Amygdala (tissue), 56 donors: ENCODE measurements around the gene LBHD2.
"Not testable (repeated sequence)": the region's sequence is repeated elsewhere in the genome, so short reads cannot be mapped to it uniquely, and the experiment has no call there.

Experiments
- DNase-seq, 56 donors: peaks; one replicate each; lab custom pipeline; 2025; lab: John Stamatoyannopoulos, UW

The LBHD2 gene

DNA sequence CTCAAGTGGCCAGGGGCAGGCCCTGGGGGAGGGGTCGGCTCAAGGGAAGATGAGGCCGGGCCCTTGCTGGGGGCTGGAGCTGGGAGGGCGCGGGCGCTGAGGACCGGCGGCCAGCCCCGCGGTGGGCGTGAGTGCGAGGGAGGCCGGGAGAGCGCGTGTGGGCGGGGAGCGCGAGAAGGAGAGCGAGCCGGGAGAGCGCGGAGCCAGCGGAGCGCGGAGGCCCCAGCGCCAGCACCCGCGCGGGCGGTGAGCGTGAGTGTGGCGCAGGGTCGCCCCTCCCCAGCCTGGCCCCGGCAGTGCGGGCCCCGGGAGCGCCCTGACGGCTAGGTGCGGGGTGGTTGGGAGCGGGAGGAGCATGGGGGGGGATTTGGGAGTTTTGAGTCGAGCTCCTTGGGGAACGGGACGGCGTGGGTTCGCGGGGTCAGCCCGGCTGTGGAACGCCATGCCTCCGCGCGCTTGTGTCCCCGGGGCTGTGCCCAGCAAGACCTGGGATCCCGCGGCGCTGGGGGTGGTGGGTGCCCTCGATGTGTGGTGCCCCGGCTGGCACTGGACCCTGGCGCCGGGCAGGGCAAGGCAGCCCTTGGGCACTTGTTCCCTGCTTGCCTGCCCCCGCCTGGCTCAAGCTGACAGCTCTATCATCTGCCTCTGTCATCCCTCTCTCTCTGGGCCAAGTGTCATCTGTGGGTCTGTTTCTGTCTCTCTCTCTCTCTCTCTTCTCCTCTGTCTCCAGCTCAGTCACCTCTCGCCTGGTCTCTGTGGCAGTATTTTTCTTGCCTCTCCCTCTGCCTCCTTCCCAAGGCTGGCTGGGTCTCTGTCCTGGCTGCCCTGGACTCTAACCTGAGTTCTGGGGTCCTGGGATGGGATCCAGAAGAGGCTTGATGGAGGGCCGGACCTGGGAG is at the start of gene LBHD2:
TSS of gene LBHD2 (plus strand) at position 190 of the 899 bp plus-strand sequence. CDS start 1,803 bp downstream, outside the sequence.
- DNase-seq, result no peak

DNA sequence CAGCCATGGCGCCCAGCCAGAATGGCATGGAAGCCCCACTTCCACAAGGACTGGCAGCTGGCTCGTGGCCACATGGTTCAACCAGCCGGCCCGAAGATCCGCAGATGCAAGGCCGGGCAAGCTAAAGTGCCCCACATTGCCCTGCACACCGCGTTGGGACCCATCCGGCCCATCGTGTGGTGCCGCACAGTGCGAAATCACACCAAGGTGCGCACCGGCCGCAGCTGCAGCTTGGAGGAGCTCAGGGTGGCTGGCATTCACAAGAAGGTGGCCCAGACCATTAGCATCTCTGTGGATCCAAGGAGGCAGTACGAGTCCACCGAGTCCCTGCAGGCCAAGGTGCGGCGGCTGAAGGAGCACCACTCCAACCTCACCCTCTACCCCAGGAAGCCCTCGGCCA is 42.5 kb upstream of the LBHD2 start:
- no peak for DNase-seq

DNA sequence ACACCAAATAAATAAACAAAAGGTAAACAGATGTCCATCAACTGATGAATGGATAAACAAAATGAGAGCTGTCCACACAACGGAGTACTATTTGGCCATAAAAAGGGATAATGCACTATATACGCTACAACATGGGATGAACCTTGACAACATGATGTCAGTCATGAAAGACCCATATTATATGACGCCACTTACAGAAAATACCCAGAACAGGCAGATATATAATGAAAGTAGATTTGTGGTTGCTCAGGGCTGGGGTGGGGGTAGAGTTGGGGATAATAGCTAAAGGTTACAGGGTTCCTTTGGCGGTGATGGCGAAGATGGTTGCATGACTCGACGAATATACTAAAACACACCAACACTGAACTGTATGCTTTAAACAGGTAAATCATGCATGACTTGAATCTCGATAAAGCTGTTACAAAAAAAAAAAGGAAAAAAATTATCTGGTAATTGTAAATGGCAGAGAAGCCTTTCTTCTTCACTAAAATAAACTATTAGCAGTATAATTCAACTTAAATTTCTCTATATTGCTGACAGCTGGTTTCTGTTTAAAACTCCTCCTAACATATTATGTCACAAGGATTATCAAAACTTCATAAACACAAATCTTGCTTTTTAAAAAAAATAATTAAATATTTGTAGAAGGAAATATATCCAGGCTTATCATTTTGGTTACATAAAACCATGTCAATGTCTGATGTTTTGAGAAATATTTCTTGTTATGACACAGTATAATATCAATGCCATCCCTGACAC is 40.6 kb upstream of the LBHD2 start:
- no peak for DNase-seq

DNA sequence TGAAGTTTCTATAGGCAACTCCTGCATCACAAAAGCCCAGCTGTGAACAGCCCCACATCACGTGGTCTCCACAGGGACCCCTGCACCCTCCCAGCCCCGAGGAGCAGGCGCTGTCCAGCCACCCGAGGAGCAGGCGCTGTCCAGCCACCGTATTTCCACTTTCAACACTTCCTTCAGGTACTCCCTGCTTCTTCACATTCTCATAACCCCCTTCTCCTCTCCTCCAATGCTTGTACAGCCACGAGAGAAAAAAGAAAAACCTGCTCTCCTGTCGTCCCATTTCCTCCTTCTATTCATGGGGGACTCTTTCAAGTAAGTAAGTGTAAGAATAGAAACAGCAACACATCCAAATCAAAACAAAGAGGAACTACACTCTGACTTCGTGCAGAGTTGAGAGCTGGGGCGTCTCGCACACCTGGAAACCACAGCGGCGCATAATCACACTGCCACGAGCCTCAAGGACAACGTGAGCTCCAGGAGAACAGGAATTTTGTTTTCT is 38.6 kb upstream of the LBHD2 start:
- DNase-seq, result no peak

DNA sequence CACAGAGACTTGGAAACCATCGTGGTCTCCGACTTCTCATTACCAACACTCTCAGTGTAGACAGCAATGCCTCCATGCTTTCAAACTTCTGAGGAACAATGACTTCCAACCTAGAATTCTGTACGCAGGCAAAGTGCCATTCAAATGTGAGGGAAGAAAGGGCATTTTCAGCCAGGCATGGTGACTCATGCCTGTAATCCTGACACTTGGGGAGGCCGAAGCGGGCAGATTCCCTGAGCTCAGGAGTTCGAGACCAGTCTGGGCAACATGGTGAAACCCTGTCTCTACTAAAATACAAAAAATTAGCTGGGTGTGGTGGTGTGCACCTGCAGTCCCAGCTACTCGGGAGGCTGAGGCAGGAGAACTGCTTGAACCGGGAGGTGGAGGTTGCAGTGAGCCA is 36.6 kb upstream of the LBHD2 start:
- DNase-seq, result not testable (repeated sequence)

DNA sequence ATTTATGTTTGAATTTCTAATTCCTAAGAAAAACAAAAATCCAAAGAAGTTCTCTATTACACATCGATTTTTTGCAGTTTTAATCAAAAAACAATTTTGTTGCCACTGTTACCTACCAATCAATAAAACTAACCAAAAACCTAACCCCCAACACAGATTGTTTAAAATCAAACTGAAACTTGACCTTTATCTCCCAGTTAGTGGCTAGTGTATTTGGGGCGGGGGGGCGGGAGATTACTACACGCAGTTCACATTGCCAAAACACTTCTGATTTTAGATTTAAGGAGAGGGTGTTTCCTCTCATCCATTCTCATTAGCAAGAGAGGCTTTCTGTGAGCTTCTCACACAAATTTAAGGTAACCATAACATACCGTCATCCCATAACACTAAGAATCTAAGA is 33.1 kb upstream of the LBHD2 start:
- no peak for DNase-seq

DNA sequence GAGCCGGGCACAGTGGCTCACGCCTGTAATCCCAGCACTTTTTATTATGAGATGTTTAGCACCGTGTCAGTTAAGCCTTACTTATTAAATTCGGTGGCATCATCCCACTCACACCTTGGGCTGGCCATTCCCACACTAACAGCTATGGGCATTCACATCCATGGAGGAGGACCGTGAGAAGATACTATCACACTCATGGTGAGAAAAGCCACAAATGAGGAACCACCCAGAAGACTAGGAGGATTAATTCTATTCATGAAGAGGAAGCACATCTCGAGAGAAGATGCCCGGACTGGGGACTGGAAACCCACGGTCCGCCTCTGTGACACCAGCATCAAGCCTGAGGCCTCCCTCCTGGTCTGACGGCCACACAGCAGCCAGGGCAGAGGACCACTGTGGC is 31.6 kb upstream of the LBHD2 start:
- no peak for DNase-seq

DNA sequence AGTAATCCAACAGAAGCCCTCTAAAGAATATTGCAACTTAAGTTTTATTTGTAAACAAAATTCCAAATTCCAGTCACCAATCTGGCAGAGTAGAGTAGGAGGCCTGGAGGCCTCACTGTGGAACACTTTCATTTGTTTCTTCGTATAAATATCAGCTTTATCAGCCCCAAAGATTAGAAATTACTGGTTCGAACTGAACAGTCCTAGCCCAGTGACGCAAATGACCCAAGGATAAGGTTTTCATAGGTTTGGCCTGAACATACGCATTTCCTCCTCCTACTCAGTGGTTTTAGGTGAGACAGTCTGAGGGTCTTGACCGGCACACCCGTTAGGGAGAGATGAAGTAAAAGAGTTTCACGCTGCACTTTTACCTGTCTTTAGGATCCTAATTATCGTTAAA is 28.3 kb upstream of the LBHD2 start:
- no peak for DNase-seq

DNA sequence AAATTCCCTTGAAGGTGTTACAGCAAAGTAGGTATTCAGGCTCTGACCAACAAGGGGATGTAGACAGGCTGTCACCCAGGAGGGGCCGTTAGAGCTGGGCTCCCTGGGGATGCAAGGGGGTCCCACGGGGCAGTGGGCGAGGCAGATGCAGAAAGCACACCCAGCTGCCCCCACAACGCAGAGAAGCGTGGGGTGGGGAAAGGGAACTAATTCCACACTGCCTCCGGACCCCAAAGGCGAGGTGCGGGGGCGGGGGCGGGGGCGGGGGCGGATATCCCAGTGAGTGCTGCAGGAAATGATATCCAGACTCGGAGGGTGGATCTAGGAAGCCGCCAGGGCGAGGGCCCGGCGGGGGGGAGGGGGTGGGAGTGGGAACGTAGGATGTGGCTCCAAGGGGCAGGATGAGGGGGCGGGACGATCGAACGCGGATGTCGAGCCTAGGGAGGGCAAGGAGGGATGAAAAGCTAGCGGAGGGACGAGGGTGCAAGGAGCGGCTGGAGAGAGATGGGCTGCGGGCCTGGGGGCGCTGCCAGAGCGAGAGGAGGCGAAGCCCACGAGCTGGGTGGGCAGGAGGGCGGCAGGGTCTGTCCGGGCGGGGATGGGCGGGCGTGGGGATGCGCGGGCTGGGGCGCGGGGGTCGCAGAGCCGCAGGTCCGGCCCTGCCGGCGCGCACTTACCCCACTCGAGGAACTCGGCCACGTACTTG is 27.5 kb upstream of the LBHD2 start:
- peak in 5 of 56 donors; percentile 16 to 45 (median 22) for DNase-seq

DNA sequence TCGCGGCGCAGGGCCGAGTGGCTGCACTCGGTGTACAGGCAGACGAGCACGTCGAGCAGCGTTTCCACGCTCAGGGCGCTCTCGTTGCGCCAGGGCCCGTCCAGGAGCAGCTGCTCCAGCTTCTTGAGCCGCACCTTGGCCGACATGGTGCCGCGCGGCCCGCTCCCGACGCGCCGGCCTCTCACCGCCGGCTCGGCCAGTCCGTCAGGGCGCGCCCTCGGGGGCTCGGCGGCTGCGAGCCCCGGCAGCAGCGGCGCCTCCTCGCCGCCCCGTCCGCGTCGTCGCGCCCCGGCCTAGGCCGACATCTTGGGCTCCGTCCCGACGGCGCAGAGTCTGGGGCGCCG is 27.0 kb upstream of the LBHD2 start:
- peak in 4 of 56 donors; percentile 33 to 49 (median 42) for DNase-seq

DNA sequence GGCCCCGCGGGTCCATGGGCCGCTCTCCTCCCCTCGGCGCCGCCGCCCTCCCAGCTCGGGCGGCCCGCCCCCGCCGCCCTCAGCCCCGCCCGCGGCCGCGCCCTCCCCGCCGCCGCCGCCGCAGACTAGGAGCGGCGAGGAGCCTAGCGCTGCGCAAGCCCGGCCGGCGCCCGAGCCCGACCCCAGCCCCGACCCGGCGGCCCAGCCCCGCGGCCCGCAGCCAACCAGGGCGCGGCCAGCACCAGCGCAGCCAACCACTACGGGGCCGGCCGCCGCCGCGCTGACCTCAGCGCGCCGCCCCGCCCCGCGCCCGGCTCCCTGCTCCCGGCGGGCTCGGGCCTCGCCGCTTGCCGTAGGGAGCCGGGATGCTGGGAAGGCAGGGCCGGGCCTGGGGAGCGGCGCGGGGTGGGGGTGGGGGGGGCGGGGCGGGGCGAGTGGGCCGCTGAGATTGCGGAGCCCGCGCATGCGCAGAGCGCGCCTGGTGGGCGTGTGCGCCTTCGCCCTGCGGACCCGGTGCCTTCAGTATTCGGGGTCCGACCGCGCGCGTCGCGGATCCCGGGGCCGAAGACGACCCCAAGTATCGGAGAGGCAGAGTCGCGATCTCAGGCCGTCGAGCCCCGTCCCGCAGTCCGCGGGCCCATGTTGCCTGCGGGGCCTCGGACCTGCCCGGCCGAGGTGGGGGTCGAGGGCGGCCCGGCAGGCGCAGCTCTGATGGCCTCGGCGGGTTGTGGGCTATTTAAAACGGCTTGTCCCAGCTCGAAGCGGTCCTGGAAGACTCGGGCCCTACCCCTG is 26.4 kb upstream of the LBHD2 start, which contains the start of gene CDC42BPB:
TSS of gene CDC42BPB (minus strand) at position 178 of the 792 bp plus-strand sequence. CDS start 376 bp downstream, outside the sequence.
- peak in 55 of 56 donors; percentile 29 to 91 (median 77) for DNase-seq

DNA sequence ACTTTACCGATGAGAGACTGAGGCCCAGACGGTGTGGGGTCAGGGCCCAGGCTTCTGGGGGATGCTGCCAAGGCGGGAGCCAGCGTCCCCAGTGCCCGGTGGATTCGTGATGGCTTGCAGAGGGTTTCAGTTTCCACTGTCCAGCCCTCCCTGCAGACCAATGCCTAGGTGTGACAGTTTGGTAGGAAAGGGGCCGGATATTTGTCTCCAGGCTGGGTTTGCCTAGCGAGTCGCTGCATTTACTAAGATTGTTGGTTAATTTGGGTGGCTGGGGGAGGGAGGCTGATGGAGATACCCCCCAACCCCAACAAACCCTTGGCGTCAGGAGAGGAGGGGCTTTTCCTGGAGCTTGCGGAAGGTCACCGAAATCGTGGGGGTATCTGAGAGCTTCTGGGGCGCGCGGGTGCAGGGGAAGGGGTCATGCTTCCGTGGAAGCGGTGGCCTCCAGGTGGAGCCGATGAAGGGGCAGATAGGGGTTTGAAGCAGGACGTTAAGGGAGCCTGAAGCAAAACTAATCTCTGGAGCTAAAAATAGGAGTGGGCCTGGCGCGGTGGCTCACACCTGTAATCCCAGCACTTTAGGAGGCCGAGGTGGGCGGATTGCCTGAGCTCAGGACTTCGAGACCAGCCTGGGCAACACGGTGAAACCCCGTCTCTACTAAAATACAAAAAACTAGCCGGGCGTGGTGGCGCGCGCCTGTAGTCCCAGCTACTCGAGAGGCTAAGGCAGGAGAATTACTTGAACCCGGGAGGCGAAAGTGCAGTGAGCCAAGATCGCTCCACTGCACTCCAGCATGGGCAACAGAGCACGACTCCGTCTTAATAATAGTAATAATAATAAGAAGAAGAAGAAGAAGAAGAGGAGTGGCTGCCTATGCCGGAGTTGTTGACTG is 25.6 kb upstream of the LBHD2 start:
- DNase-seq, result no peak

DNA sequence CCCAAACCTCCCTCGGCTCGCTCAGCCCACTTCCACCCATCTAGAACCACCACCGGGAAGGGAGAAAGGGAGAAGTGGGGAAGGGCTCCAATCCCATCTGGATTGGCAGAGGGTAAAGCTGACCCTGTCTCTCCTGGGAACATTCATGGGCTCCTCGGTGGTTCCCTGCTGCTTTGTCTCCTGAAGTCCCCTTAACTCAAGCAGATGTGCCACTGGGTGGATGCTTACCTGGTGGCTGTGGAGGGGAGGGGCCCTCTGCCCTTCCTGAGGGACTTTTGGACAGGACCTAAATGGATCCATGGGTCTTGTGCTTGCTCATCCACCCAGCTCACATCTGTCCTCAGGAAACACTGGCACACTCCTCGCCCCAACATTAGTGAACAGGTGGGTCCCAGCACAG is 24.5 kb upstream of the LBHD2 start:
- DNase-seq, result no peak

DNA sequence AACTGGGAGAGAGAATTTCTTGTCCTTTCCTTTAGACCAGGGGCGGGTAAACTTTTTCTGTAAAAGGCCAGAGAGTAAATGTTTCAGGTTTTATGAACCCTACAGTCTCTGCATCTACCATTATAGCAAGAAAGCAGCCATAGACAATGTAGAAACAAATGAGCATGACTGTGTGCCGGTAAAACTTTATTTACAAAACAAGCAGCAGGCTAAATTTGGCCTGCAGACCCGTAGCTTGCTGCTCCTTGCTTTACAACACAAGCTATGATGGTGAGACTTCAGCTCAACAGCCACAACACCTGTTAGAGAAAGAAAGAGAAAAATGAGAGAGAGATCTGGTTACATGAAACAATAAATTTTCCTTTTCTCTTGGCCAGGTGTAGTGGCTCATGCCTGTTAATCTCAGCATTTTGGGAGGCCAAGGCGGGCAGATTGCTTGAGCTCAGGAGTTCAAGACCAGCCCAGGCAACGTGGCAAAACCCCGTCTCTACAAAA is 22.5 kb upstream of the LBHD2 start:
- DNase-seq, result no peak

DNA sequence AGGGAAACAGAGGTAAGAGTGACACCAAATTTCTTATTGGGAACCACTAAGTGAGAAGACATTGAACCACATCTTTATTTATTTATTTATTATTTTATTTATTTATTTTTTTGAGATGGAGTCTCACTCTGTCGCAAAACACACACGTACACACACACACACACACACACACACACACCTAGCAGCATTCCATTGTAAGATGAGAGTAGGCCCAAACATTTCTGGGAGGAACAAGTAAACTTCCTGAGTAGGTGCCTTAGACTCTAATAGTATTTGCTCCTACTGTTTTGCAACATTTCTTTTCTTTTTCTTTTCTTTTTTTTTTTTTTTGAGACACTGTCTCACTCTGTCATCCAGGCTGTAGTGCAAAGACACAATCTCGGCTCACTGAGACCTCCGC is 19.6 kb upstream of the LBHD2 start:
- DNase-seq, result no peak

DNA sequence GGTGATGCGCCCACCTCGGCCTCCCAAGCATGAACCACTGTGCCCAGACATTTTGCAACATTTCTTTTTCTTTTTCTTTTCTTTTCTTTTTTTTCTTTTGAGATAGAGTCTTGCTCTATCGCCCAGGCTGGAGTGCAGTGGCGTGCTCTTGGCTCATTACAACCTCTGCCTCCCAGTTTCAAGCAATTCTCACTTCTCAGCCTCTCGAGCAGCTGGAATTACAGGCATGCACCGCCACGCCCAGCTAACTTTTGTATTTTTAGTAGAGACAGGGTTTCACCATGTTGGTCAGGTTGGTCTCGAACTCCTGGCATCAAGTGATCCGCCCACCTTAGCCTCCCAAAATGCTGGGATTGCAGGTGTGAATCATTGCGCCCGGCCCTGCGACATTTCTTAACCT is 19.0 kb upstream of the LBHD2 start:
- no peak for DNase-seq

DNA sequence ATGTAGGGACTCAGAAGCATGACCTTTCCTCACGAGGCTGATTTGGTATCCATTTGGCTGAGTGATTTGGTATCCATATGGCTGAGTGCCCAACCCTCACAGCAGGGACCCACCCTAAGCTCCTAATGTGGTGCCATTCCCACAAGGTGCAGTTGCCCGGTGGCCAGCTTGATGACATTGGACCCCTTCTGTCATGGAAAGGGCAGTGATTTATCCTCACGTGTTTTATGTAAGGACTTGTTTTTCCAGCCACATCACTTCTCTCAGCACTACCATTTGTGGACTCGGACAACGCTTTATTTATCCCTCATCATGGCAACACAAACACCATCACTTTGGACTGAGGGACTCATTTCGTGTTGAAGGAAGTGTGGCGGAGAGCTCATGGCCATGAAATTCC is 18.1 kb upstream of the LBHD2 start:
- DNase-seq, result no peak

DNA sequence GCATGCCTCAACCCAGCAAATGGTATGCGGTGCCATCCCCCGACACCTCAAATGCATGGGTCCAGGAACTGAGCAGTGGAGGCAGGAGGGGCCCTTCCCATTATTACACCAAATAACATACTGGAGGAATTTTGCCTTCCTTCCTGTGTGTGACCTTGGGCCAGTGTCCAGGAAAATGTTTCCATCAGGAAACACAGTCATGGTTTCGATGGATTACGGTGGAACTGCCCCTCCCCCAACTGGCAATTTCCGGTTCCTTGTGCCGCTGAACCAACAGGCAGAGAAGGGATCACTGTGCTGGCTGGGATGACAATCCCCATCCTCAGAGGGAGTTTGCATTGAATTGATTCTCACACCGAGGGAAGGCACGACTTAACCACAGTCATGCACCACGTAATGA is 17.6 kb upstream of the LBHD2 start:
- DNase-seq, result no peak
